ENCODE measurements around the gene ABITRAM.
A peak's percentile ranks its signal among the peaks of the same experiment; 100 is the strongest.
"Not testable (repeated sequence)": the region's sequence is repeated elsewhere in the genome, so short reads cannot be mapped to it uniquely, and the experiment has no call there.

ABITRAM gene
- long read RNA-seq, transcript FAM206A-201 (6 exons, 2,134 nt) = major isoform, 41 of 55 reads
- long read RNA-seq, partial matches to known transcripts = 4 of 55 reads
- long read RNA-seq, other reads (novel, unspliced or antisense) = 9 of 55 reads

GRCh38 chr9:108934323-108934893, at the start of gene ABITRAM:
Gene ABITRAM, plus strand, starts transcription at chr9:108934400. Its CDS starts 87 bp downstream, at chr9:108934487.
- H3K27me3 ChIP-seq (ENCODE audit: insufficient read depth, poor library complexity, severe bottlenecking) = no peaks in the 10 kb centered on the region
- H3K4me3 ChIP-seq (replicated peaks; ENCODE audit: insufficient read depth, low read length) = peak within 1 kb of the TSS; percentile 100
- peak within 1 kb of the TSS; percentile 71 for H3K27ac ChIP-seq (replicated peaks)
- DNase-seq (ENCODE audit: low read depth in 1 of 2, low spot score in 1 of 2) = peak; percentile 57 to 66
- TF ChIP-seq, protein P1, sequence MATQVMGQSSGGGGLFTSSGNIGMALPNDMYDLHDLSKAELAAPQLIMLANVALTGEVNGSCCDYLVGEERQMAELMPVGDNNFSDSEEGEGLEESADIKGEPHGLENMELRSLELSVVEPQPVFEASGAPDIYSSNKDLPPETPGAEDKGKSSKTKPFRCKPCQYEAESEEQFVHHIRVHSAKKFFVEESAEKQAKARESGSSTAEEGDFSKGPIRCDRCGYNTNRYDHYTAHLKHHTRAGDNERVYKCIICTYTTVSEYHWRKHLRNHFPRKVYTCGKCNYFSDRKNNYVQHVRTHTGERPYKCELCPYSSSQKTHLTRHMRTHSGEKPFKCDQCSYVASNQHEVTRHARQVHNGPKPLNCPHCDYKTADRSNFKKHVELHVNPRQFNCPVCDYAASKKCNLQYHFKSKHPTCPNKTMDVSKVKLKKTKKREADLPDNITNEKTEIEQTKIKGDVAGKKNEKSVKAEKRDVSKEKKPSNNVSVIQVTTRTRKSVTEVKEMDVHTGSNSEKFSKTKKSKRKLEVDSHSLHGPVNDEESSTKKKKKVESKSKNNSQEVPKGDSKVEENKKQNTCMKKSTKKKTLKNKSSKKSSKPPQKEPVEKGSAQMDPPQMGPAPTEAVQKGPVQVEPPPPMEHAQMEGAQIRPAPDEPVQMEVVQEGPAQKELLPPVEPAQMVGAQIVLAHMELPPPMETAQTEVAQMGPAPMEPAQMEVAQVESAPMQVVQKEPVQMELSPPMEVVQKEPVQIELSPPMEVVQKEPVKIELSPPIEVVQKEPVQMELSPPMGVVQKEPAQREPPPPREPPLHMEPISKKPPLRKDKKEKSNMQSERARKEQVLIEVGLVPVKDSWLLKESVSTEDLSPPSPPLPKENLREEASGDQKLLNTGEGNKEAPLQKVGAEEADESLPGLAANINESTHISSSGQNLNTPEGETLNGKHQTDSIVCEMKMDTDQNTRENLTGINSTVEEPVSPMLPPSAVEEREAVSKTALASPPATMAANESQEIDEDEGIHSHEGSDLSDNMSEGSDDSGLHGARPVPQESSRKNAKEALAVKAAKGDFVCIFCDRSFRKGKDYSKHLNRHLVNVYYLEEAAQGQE (IDR thresholded peaks at IDR 0.05; ENCODE audit: insufficient replicate concordance, low read depth) = no peak
- TF ChIP-seq POLR2AphosphoS5 (IDR thresholded peaks at IDR 0.05; ENCODE audit: low read depth) (no peak), CTCF (IDR thresholded peaks at IDR 0.05; ENCODE audit: insufficient read depth, low read length) (no peak), GABPA (IDR thresholded peaks at IDR 0.05; ENCODE audit: low read depth) (peak; percentile 58; the same call in 1 of the 2 replicates)

GRCh38 chr9:108884701-108885100, 49.5 kb upstream of the ABITRAM start:
- DNase-seq (ENCODE audit: low read depth in 1 of 2, low spot score in 1 of 2) = no peak
- no peak for TF ChIP-seq SPI1 (IDR thresholded peaks at IDR 0.05; ENCODE audit: borderline replicate concordance, low read depth)
- no peak for TF ChIP-seq POLR2AphosphoS5 (IDR thresholded peaks at IDR 0.05; ENCODE audit: low read depth)
- no peak for TF ChIP-seq GABPA (IDR thresholded peaks at IDR 0.05; ENCODE audit: low read depth)
- TF ChIP-seq CTCF (IDR thresholded peaks at IDR 0.05; ENCODE audit: insufficient read depth, low read length) = no peak
- TF ChIP-seq, protein P1 (IDR thresholded peaks at IDR 0.05; ENCODE audit: insufficient replicate concordance, low read depth) = no peak
- no peak overlapping the region for H3K27ac ChIP-seq (replicated peaks)
- no peak overlapping the region for H3K4me3 ChIP-seq (replicated peaks; ENCODE audit: insufficient read depth, low read length)
- no peaks in the 10 kb centered on the region for H3K27me3 ChIP-seq (ENCODE audit: insufficient read depth, poor library complexity, severe bottlenecking)

DNA sequence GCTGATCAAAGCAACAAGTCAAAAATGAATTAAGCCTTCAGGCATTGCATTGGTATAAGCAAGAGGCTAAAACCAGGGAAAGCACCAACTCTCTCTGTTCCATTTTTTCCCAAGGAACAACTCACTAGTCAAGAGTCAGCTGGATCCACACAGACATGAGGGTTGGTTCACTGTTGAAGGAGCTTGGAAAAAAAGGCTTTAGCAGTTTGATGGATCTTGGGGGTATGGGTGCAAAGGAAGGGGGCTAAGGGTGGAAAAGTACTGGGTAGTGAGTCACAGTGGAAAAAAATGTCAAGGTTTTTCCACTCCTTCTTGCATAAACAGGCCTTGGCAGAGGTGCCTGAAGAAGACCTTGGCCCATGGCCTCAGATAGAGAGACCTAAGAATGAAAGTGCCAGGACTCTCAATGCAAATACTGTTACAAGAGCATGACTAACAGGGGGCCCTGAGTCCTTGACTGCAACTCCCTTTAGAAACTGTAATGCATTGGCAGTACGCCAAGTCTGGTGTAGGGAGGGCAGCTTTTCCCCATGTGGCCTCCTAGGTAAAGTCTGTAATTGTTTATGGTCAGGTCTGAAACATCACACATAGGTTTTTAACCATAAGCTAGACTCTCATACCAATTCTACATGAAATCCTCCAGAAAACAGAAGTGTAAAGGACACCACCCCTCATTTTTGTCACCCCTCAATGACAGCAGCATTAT, 48.4 kb upstream of the ABITRAM start:
- TF ChIP-seq GABPA (IDR thresholded peaks at IDR 0.05; ENCODE audit: low read depth) = no peak
- TF ChIP-seq CTCF (IDR thresholded peaks at IDR 0.05; ENCODE audit: insufficient read depth, low read length) = no peak
- no peak for TF ChIP-seq SPI1 (IDR thresholded peaks at IDR 0.05; ENCODE audit: borderline replicate concordance, low read depth)
- no peak for TF ChIP-seq POLR2AphosphoS5 (IDR thresholded peaks at IDR 0.05; ENCODE audit: low read depth)
- TF ChIP-seq, protein P1 (IDR thresholded peaks at IDR 0.05; ENCODE audit: insufficient replicate concordance, low read depth) = no peak
- peak; percentile 33 to 35 for DNase-seq (ENCODE audit: low read depth in 1 of 2, low spot score in 1 of 2)
- Histone ChIP-seq H3K27ac (replicated peaks) (no peak overlapping the region), H3K27me3 (ENCODE audit: insufficient read depth, poor library complexity, severe bottlenecking) (no peaks in the 10 kb centered on the region), H3K4me3 (replicated peaks; ENCODE audit: insufficient read depth, low read length) (no peak overlapping the region)

DNA sequence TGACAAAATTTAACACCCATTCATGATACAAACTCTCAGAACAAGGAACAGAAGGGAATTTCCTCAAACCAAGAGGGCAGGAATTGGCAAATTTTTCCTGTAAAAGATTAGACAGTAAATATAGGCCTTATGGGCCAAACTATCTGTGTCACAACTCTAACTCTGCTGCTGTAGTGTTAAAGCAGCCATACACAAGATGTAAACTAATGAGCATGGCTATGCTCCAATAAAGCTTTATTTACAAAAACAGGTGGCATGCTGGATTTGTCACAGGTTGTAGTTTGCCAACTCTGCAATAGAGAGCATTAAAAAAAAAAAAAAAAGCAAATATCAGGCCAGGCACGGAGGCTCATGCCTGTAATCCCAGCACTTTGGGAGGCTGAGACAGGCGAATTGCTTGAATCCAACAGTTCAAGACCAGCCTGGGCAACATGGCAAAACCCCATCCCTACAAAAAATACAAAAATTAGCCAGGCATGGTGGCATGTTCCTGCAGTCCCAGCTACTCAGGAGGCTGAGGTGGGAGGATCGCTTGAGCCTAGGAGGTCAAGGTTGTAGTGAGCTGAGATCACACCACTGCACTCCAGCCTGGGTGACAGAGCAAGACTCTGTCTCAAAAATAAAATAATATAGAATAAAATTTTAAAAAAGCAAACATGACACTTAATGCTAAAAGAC, 47.5 kb upstream of the ABITRAM start:
- not testable (repeated sequence) for H3K27ac ChIP-seq (replicated peaks); DNase-seq (ENCODE audit: low read depth in 1 of 2, low spot score in 1 of 2); H3K27me3 ChIP-seq (ENCODE audit: insufficient read depth, poor library complexity, severe bottlenecking); H3K4me3 ChIP-seq (replicated peaks; ENCODE audit: insufficient read depth, low read length)

All from HL-60 (cell line).